Endothelial cell (in vitro differentiated cells): ENCODE measurements around the gene MVB12A. TPM values are rescaled to one million over a fixed set of nuclear protein-coding genes. Genes with fewer than 3 reads are reported as not detected.
A peak's percentile ranks its signal among the peaks of the same experiment; 100 is the strongest.

ENCODE experiments used
- DNase-seq: peaks from one replicate; pipeline ENCODE4 v3.0.0; 2021; ENCODE audit warnings: low spot score
- H3K27ac Mint-ChIP-seq: one replicate; pipeline ENCODE4 v1.8.0; 2021; ENCODE audit warnings: mixed read lengths, inconsistent platforms; ENCODE audit not compliant: unreplicated experiment
- H3K27me3 Mint-ChIP-seq: one replicate; pipeline ENCODE4 v1.8.0; 2021; ENCODE audit warnings: mild to moderate bottlenecking, moderate library complexity, mixed read lengths, inconsistent platforms; ENCODE audit not compliant: unreplicated experiment
- H3K36me3 Mint-ChIP-seq: one replicate; pipeline ENCODE4 v1.8.0; 2021; ENCODE audit warnings: mild to moderate bottlenecking, low read depth, mixed read lengths, inconsistent platforms; ENCODE audit not compliant: unreplicated experiment
- H3K4me1 Mint-ChIP-seq: one replicate; pipeline ENCODE4 v1.8.0; 2021; ENCODE audit warnings: mild to moderate bottlenecking, mixed read lengths, inconsistent platforms; ENCODE audit not compliant: unreplicated experiment
- H3K4me3 Mint-ChIP-seq: one replicate; pipeline ENCODE4 v1.8.0; 2021; ENCODE audit warnings: mild to moderate bottlenecking, mixed read lengths, inconsistent platforms; ENCODE audit not compliant: unreplicated experiment
- H3K9me3 Mint-ChIP-seq: one replicate; pipeline ENCODE4 v1.8.0; 2021; ENCODE audit warnings: mixed read lengths, inconsistent platforms; ENCODE audit not compliant: unreplicated experiment
- CTCF ChIP-seq: fragments of 200-600 bp; sonication (generic); IDR thresholded peaks from one replicate; pipeline ENCODE4 v1.5.0; 2021; ENCODE audit warnings: antibody characterized with exemption; ENCODE audit not compliant: unreplicated experiment
- total RNA-seq: library from RNA; stranded (reverse); fragmentation: NEBNext Ultra II Directional; extraction: Animal tissue kit (Norgen Biotek cat#: 25700); gene quantifications from one replicate; pipeline ENCODE4 v1.2.1, GENCODE V29; 2021; ENCODE audit not compliant: unreplicated experiment

The MVB12A gene
- total RNA-seq, 1 donor from 2014 or later = 107 TPM

DNA sequence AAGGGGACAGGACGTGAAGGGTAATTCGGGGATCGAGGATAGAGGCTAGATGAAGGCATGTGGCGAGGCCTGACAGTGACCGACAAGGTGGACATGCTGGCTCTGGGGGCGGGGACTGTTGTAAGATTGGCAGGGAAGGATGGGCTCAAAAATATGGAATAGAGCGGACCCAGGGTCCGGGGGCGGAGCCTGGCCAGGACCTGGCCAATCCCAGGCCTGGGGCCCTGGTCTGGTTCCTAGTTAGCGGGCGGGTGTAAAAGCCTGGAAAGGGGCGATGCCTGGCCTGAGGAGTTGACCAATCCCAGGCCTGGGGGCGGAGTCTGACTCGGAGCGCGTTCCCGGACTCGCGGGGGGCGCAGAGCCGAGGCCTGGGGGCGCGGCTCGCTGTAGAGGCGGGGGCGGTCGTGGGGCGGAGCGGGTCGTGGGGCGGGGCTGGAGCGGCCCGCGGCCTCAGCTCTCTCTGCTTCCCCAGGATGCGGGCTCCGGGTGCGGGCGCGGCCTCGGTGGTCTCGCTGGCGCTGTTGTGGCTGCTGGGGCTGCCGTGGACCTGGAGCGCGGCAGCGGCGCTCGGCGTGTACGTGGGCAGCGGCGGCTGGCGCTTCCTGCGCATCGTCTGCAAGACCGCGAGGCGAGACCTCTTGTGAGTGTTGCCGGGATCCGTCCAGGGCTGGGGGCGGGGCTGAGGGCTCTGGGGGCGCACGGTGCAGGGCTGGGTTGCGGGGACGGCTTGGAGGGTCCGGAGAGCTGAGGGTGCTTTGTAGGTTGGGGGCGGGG lies 50.4 kb downstream of the MVB12A start, which contains the start of gene SLC27A1:
SLC27A1 (plus strand) TSS at position 457 of the 774 bp plus-strand sequence; CDS start at position 474, 17 bp downstream.
- TF ChIP-seq CTCF = peak; percentile 17
- Mint-ChIP-seq H3K9me3 (no peaks in the 10 kb centered on the region), H3K27ac (peak within 1 kb of the TSS; percentile 91), H3K4me1 (peaks cover 28% of the 10 kb centered on the region), H3K36me3 (no peaks in the 10 kb centered on the region), H3K27me3 (peaks cover 7% of the 10 kb centered on the region), H3K4me3 (peak within 1 kb of the TSS; percentile 97)
- peak; percentile 98 for DNase-seq

GRCh38 chr19:17471410-17472125 lies 51.7 kb downstream of the MVB12A start:
- Mint-ChIP-seq H3K36me3 (no peaks in the 10 kb centered on the region), H3K27me3 (peaks cover 8% of the 10 kb centered on the region), H3K4me3 (peak overlapping the region; percentile 88), H3K9me3 (no peaks in the 10 kb centered on the region), H3K4me1 (peaks cover 29% of the 10 kb centered on the region), H3K27ac (no peak overlapping the region)
- TF ChIP-seq CTCF = no peak
- no peak for DNase-seq

GRCh38 chr19:17473041-17473440 lies 53.2 kb downstream of the MVB12A start:
- TF ChIP-seq CTCF = no peak
- H3K27me3 Mint-ChIP-seq = peaks cover 9% of the 10 kb centered on the region
- no peak for DNase-seq
- H3K36me3 Mint-ChIP-seq = no peaks in the 10 kb centered on the region
- peaks cover 29% of the 10 kb centered on the region for H3K4me1 Mint-ChIP-seq
- H3K9me3 Mint-ChIP-seq = no peaks in the 10 kb centered on the region
- no peak overlapping the region for H3K27ac Mint-ChIP-seq
- no peak overlapping the region for H3K4me3 Mint-ChIP-seq

Other genes starting within 250 kb of the MVB12A start
- gene USE1, start 204.7 kb upstream of the MVB12A start, total RNA-seq = 13.0 TPM
- gene OCEL1, start 193.8 kb upstream of the MVB12A start, total RNA-seq = 16.5 TPM
- 69.9 TPM for gene NR2F6, start 174.1 kb upstream of the MVB12A start, total RNA-seq
- 54.2 TPM for gene USHBP1, start 155.3 kb upstream of the MVB12A start, total RNA-seq
- 136 TPM for gene BABAM1, start 152.6 kb upstream of the MVB12A start, total RNA-seq
- gene ANKLE1, start 138.1 kb upstream of the MVB12A start, total RNA-seq = 2.3 TPM
- 8.9 TPM for gene ABHD8, start 116.6 kb upstream of the MVB12A start, total RNA-seq
- gene MRPL34, start 114.2 kb upstream of the MVB12A start, total RNA-seq = 60.2 TPM
- gene DDA1, start 110.5 kb upstream of the MVB12A start, total RNA-seq = 44.7 TPM
- 19.0 TPM for gene ANO8, start 85.2 kb upstream of the MVB12A start, total RNA-seq
- gene GTPBP3, start 82.5 kb upstream of the MVB12A start, total RNA-seq = 27.3 TPM
- gene PLVAP, start 42.7 kb upstream of the MVB12A start, total RNA-seq = 1,569 TPM
- gene CCDC194, start 25.9 kb upstream of the MVB12A start, total RNA-seq = 2.7 TPM
- 97.8 TPM for gene BST2, start 14.4 kb upstream of the MVB12A start, total RNA-seq
- gene TMEM221, start 28.6 kb downstream of the MVB12A start, total RNA-seq = 1.4 TPM
- gene NXNL1, start 40.9 kb downstream of the MVB12A start, total RNA-seq = not detected
- gene SLC27A1, start 50.5 kb downstream of the MVB12A start, total RNA-seq = 30.2 TPM
- gene PGLS, start 91.6 kb downstream of the MVB12A start, total RNA-seq = 184 TPM
- 257 TPM for gene COLGALT1, start 135.6 kb downstream of the MVB12A start, total RNA-seq